ENCODE measurements around the gene RTN4RL1.

Gene RTN4RL1

GRCh38 chr17:2004435-2004952 is 20.6 kb downstream of the RTN4RL1 start:
- no peak overlapping the region for H3K4me3 ChIP-seq (ENCODE audit: low read depth, low read length)
- in situ Hi-C loops (cut with HindIII; ENCODE audit: low sequenced_read_pairs), result no loop called here
- no peak for DNase-seq (ENCODE audit: low read depth)
- no peak for TF ChIP-seq CTCF (IDR thresholded peaks at IDR 0.05; ENCODE audit: low read depth, low read length, missing control alignments)

GRCh38 chr17:2003525-2003924 is 21.6 kb downstream of the RTN4RL1 start:
- in situ Hi-C loops (cut with HindIII; ENCODE audit: low sequenced_read_pairs), result no loop called here
- no peak for TF ChIP-seq CTCF (IDR thresholded peaks at IDR 0.05; ENCODE audit: low read depth, low read length, missing control alignments)
- DNase-seq (ENCODE audit: low read depth), result no peak
- no peak overlapping the region for H3K4me3 ChIP-seq (ENCODE audit: low read depth, low read length)

- TF ChIP-seq CTCF (IDR thresholded peaks at IDR 0.05; ENCODE audit: low read depth, low read length, missing control alignments), result no peak
- no peak for DNase-seq (ENCODE audit: low read depth)
- no peak overlapping the region for H3K4me3 ChIP-seq (ENCODE audit: low read depth, low read length)
- in situ Hi-C loops (cut with HindIII; ENCODE audit: low sequenced_read_pairs), result no loop called here
Observed at GRCh38 chr17:2002767-2003329, 22.3 kb downstream of the RTN4RL1 start.

GRCh38 chr17:1999557-2000251 is 25.4 kb downstream of the RTN4RL1 start:
- H3K4me3 ChIP-seq (ENCODE audit: low read depth, low read length), result no peak overlapping the region
- no peak for TF ChIP-seq CTCF (IDR thresholded peaks at IDR 0.05; ENCODE audit: low read depth, low read length, missing control alignments)
- no peak for DNase-seq (ENCODE audit: low read depth)
- in situ Hi-C loops (cut with HindIII; ENCODE audit: low sequenced_read_pairs), result loop anchor here (10.0 kb wide), 1 partner anchor 215 kb away; no protein-coding TSS in a partner anchor

- no peak for DNase-seq (ENCODE audit: low read depth)
- in situ Hi-C loops (cut with HindIII; ENCODE audit: low sequenced_read_pairs), result loop anchor here (10.0 kb wide), 1 partner anchor 213 kb away; no protein-coding TSS in a partner anchor
Observed at GRCh38 chr17:1997927-1998742, 27.0 kb downstream of the RTN4RL1 start.

More at GRCh38 chr17:1997927-1998742, 27.0 kb downstream of the RTN4RL1 start:
- peak overlapping the region; percentile 28 for H3K4me3 ChIP-seq (ENCODE audit: low read depth, low read length)
- no peak for TF ChIP-seq CTCF (IDR thresholded peaks at IDR 0.05; ENCODE audit: low read depth, low read length, missing control alignments)

Measured in astrocyte of the cerebellum (primary cell).